Endothelial cell of umbilical vein (primary cell): Measurements from ENCODE around the gene KCTD10. TPM values are rescaled to one million over a fixed set of nuclear protein-coding genes. Genes with fewer than 3 reads are reported as not detected.

Experiments used
- BruUV-seq: library from RNA; stranded (reverse); fragments of 400-500 nt; replicated peaks from 2 replicates; lab custom pipeline; 2021; lab: Mats Ljungman, UMichigan
- CTCF ChIA-PET: fragments of 300-600, 350-600 bp; sonication (Branson Sonifier 250); formaldehyde crosslinking; loops from one replicate; lab custom pipeline; 2021; ENCODE audit warnings: antibody characterized with exemption, inconsistent platforms; lab: Charles Lee
- POLR2A ChIA-PET: fragments of 300-600, 350-600 bp; sonication (Branson Sonifier 250); formaldehyde crosslinking; loops from one replicate; lab custom pipeline; 2021; ENCODE audit warnings: antibody characterized with exemption, inconsistent platforms; lab: Charles Lee
- DNase-seq: peaks from one replicate; pipeline ENCODE4 v3.0.0-alpha.2; 2011; ENCODE audit warnings: low read depth, low spot score
- FAIRE-seq: peaks from 2 replicates; lab custom pipeline; 2011; peaks lifted over from hg19 to GRCh38; lab: Jason Lieb, UNC
- H2AFZ ChIP-seq: 2 replicates; pipeline ENCODE4 v1.6.0; 2012; ENCODE audit warnings: low read depth, low read length, control low read depth, inconsistent platforms
- H3K27ac ChIP-seq: 2 replicates; pipeline ENCODE4 v1.5.1; 2011; ENCODE audit warnings: low read depth, mild to moderate bottlenecking, control low read depth, low read length, moderate library complexity; ENCODE audit not compliant: insufficient read depth
- H3K27me3 ChIP-seq, 2 experiments: 2 replicates each; pipeline versions ENCODE4 v1.6.0 to v1.6.1; 2011; ENCODE audit warnings: low read length in 2 of 2, mixed read lengths in 1 of 2; ENCODE audit not compliant: control insufficient read depth in 2 of 2, insufficient read depth in 2 of 2
- H3K36me3 ChIP-seq, 2 experiments: 2 replicates in 1 of 2; 3 replicates in 1 of 2; pipeline ENCODE4 v1.5.1; 2011; ENCODE audit warnings: low read length in 2 of 2, mild to moderate bottlenecking in 1 of 2, moderate library complexity in 1 of 2; ENCODE audit not compliant: control insufficient read depth in 2 of 2, insufficient read depth in 2 of 2; ENCODE audit errors: extremely low read depth in 1 of 2
- H3K4me1 ChIP-seq: 3 replicates; pipeline ENCODE4 v1.5.1; 2011; ENCODE audit warnings: mild to moderate bottlenecking, low read length; ENCODE audit not compliant: control insufficient read depth, insufficient read depth; ENCODE audit errors: extremely low read depth
- H3K4me2 ChIP-seq: 2 replicates; pipeline ENCODE4 v1.6.1; 2011; ENCODE audit warnings: low read length, control low read depth, mixed read lengths; ENCODE audit not compliant: insufficient read depth
- H3K4me3 ChIP-seq, 3 experiments: fragments of 200-600 bp in 1 of 3; sonication (generic), shearing (Covaris generic) in 1 of 3; replicated peaks in 1 of 3; 2 replicates each; pipeline ENCODE4 v1.5.1; 2011 to 2016; ENCODE audit warnings: control low read depth in 3 of 3, low read length in 3 of 3, mild to moderate bottlenecking in 2 of 3, inconsistent platforms in 1 of 3, low read depth in 1 of 3, moderate library complexity in 1 of 3; ENCODE audit not compliant: insufficient read depth in 1 of 3
- H3K79me2 ChIP-seq: 2 replicates; pipeline ENCODE4 v1.6.0; 2012; ENCODE audit warnings: low read length, inconsistent platforms; ENCODE audit not compliant: control insufficient read depth, insufficient read depth
- H3K9ac ChIP-seq: replicated peaks from 2 replicates; pipeline ENCODE3; 2011; ENCODE audit warnings: low read length, control low read depth; ENCODE audit not compliant: insufficient read depth; ENCODE audit errors: extremely low read depth
- H3K9me1 ChIP-seq: replicated peaks from 3 replicates; pipeline ENCODE4 v1.6.0; 2011; ENCODE audit warnings: mild to moderate bottlenecking, low read length; ENCODE audit not compliant: control insufficient read depth, insufficient read depth; ENCODE audit errors: extremely low read depth
- H3K9me3 ChIP-seq: replicated peaks from 2 replicates; pipeline ENCODE4 v1.5.1; 2012; ENCODE audit warnings: low read length, inconsistent platforms; ENCODE audit not compliant: control insufficient read depth, insufficient read depth
- H4K20me1 ChIP-seq: replicated peaks from 2 replicates; pipeline ENCODE3; 2011; ENCODE audit warnings: mild to moderate bottlenecking, low read length; ENCODE audit not compliant: control insufficient read depth, insufficient read depth; ENCODE audit errors: extremely low read depth
- CTCF ChIP-seq, 2 donors: IDR thresholded peaks; 1 replicate in 1 of 2; 2 replicates in 1 of 2; pipeline ENCODE4 v1.5.1; 2011; ENCODE audit warnings: low read length in 2 of 2, mild to moderate bottlenecking in 2 of 2, moderate library complexity in 2 of 2, control low read depth in 1 of 2, inconsistent platforms in 1 of 2, low read depth in 1 of 2; ENCODE audit not compliant: insufficient read depth in 1 of 2; ENCODE audit errors: extremely low read depth in 1 of 2
- FOS ChIP-seq: IDR thresholded peaks from 2 replicates; pipeline ENCODE4 v1.6.1; 2011; ENCODE audit warnings: mild to moderate bottlenecking, low read length, moderate library complexity, borderline replicate concordance; ENCODE audit not compliant: insufficient read depth
- JUN ChIP-seq: IDR thresholded peaks from 2 replicates; pipeline ENCODE4 v1.6.1; 2011; ENCODE audit warnings: borderline replicate concordance, low read depth; ENCODE audit not compliant: insufficient read length, insufficient read depth
- MYC ChIP-seq: IDR thresholded peaks from one replicate; pipeline ENCODE4 v1.6.1; 2011; ENCODE audit warnings: mild to moderate bottlenecking, low read depth, low read length
- POLR2A ChIP-seq: IDR thresholded peaks from 2 replicates; pipeline ENCODE4 v1.6.1; 2012; ENCODE audit warnings: low read depth, mild to moderate bottlenecking, control low read depth, low read length
- dilution Hi-C: fragments of 300-500 bp; cut with MboI; formaldehyde crosslinking; loops from one replicate; pipeline ENCODE4 v1.15.0; 2019; ENCODE audit warnings: low sequenced_read_pairs; ENCODE audit not compliant: extremely low pct_ligation_motif_present
- intact Hi-C: fragments of 100-400 bp; cut with micrococcal nuclease; formaldehyde crosslinking; loops from one replicate; pipeline ENCODE4 v1.10.0; 2022
- polyA plus RNA-seq, 4 experiments: library from polyadenylated mRNA; depleted of rRNA in 3 of 4; stranded (reverse) in 3 of 4; unstranded in 1 of 4; fragments of >200 nt; gene quantifications; 2 replicates each; pipeline versions ENCODE4 v1.2.1 to v1.2.3, GENCODE V29; 2011 to 2012; ENCODE audit warnings: missing spikeins in 1 of 4
- total RNA-seq: library from RNA; stranded (reverse); gene quantifications from 2 replicates; pipeline ENCODE4 v1.2.3, GENCODE V29; 2021

The KCTD10 gene
- total and polyA plus RNA-seq, 2 donors (not counting 3 experiments of a cell fraction or from before 2014, with no cell fraction given) = 101 to 112 TPM

DNA sequence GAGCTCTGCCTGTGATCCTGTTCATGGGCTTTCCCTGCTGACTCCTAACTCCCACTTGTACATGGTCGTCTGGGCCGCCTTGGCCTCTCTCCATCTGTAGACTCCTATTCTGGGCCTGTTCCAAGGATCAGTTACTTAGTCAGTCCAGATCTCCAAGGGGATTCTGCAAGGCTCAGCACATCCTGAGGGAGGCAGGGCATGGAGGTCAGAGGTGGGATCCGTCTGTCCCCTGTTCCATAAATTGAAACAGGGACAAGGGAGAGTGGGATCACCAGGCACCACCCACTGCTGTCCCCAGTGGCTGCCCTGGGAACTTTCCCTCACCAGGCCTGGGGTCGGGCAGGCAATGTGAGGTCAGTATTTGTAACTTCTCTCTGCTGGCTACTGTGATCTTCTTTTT, 43.5 kb downstream of the KCTD10 start:
- Histone ChIP-seq H3K9ac (no peak overlapping the region), H3K36me3 (no peaks in the 10 kb centered on the region), H3K4me1 (peaks cover 5% of the 10 kb centered on the region), H4K20me1 (no peaks in the 10 kb centered on the region), H3K4me2 (no peak overlapping the region), H3K79me2 (no peaks in the 10 kb centered on the region), H3K4me3 (no peak overlapping the region), H3K27me3 (no peaks in the 10 kb centered on the region), H2AFZ (no peak overlapping the region), H3K9me3 (no peaks in the 10 kb centered on the region), H3K27ac (no peak overlapping the region), H3K9me1 (no peaks in the 10 kb centered on the region)
- POLR2A ChIA-PET = interaction anchor here (1.3 kb wide), 1 partner anchor 43 kb away, joined by 5 read pairs; the partner anchor contains the start of genes KCTD10 and UBE3B
- BruUV-seq = no TSS peak
- CTCF ChIA-PET = interaction anchor here (0.6 to 2.6 kb wide), 32 partner anchors 10 to 412 kb away, joined by 3 to 91 read pairs (median 6); partner anchors contain the start of genes KCTD10, MMAB, MVK and UBE3B
- FAIRE-seq = no peak
- no peak for DNase-seq
- peak in 1 of 2 donors; percentile 51 for TF ChIP-seq CTCF (IDR thresholded peaks at IDR 0.05; ENCODE audit: extremely low read depth in 1 of 2, insufficient read depth in 1 of 2, low read depth in 1 of 2, low read length in 2 of 2)
- TF ChIP-seq JUN = no peak
- no peak for TF ChIP-seq MYC
- no peak for TF ChIP-seq POLR2A
- intact Hi-C loops = loop anchor here (2.0 kb wide), 1 partner anchor 139 kb away; the partner anchor contains the start of genes MMAB and MVK
- dilution Hi-C loops = no loop called here

- H3K4me2 ChIP-seq = peak overlapping the region; percentile 80
- H3K36me3 ChIP-seq = no peaks in the 10 kb centered on the region
- H3K9me1 ChIP-seq = no peaks in the 10 kb centered on the region
- BruUV-seq = no TSS peak
- H3K9ac ChIP-seq = no peak overlapping the region
- no peak overlapping the region for H3K27ac ChIP-seq
- H3K79me2 ChIP-seq = no peaks in the 10 kb centered on the region
- H3K27me3 ChIP-seq = no peaks in the 10 kb centered on the region
- H3K4me1 ChIP-seq = peaks cover 5% of the 10 kb centered on the region
- FAIRE-seq (peak; percentile 92), DNase-seq (peak; percentile 88)
- H2AFZ ChIP-seq = peak overlapping the region; percentile 99
- no peaks in the 10 kb centered on the region for H3K9me3 ChIP-seq
- H4K20me1 ChIP-seq = no peaks in the 10 kb centered on the region
- ChIA-PET CTCF (interaction anchor here (0.6 to 2.6 kb wide), 37 partner anchors 9 to 420 kb away, joined by 3 to 91 read pairs (median 6); partner anchors contain the start of genes KCTD10, MMAB, MVK and UBE3B), POLR2A (interaction anchor here (1.3 kb wide), 1 partner anchor 44 kb away, joined by 5 read pairs; the partner anchor contains the start of genes KCTD10 and UBE3B)
- no peak for TF ChIP-seq FOS
- peak; percentile 95 to 96 for TF ChIP-seq CTCF (IDR thresholded peaks at IDR 0.05; ENCODE audit: extremely low read depth in 1 of 2, insufficient read depth in 1 of 2, low read depth in 1 of 2, low read length in 2 of 2)
- intact Hi-C loops (loop anchor here (1.0 to 2.0 kb wide), 4 partner anchors 29 to 342 kb away; partner anchors contain the start of genes KCTD10, MMAB, MVK and UBE3B), dilution Hi-C loops (no loop called here)
- no peak overlapping the region for H3K4me3 ChIP-seq
Measured at GRCh38 chr12:109432842-109433304, 44.2 kb downstream of the KCTD10 start.
